HG02623 (cell line): ENCODE data around the gene PIAS2.
"Not testable (repeated sequence)": the region's sequence is repeated elsewhere in the genome, so short reads cannot be mapped to it uniquely, and the experiment has no call there.

ENCODE experiments used
- ATAC-seq: cut with Tn5 transposase; IDR thresholded peaks from one replicate; pipeline ENCODE4 v1.9.1; 2021; ENCODE audit warnings: moderate library complexity; ENCODE audit not compliant: unreplicated experiment

The PIAS2 gene

GRCh38 chr18:46842583-46842982, 74.7 kb downstream of the PIAS2 start:
- ATAC-seq, result no peak

GRCh38 chr18:46833899-46834298, 83.4 kb downstream of the PIAS2 start:
- ATAC-seq, result no peak

DNA sequence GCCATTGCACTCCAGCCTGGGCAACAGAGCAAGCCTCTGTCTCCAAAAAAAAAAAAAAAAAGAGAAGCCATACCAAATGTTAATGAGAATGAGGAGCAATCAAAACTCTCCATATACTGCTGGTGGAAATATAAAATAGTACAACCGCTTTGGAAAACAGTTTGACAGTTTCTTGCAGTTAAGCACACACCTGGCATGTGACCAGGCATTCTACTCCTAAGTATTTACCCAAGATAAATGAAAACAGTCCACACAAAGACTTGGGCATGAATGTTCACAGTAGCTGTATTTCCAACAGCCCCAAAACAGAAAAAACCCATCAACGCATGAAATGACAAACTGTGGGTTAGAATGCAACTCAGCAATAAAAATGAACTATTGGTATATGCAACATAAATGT, 84.5 kb downstream of the PIAS2 start:
- ATAC-seq, result no peak

DNA sequence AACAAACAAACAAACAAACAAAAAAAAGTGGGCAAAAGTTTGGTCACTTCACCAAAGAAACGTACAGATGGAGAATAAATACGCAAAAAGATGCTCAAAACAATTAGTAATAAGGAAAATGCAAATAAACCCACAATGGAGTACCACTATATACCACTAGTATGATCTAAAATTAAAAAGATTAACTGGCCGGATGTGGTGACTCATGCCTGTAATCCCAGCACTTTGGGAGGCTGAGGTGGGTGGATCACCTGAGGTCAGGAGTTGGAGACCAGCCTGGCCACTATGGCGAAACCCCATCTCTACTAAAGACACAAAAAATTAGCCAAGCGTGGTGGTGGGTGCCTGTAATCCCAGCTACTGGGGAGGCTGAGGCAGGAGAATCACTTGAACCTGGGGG, 84.9 kb downstream of the PIAS2 start:
- ATAC-seq, result not testable (repeated sequence)

DNA sequence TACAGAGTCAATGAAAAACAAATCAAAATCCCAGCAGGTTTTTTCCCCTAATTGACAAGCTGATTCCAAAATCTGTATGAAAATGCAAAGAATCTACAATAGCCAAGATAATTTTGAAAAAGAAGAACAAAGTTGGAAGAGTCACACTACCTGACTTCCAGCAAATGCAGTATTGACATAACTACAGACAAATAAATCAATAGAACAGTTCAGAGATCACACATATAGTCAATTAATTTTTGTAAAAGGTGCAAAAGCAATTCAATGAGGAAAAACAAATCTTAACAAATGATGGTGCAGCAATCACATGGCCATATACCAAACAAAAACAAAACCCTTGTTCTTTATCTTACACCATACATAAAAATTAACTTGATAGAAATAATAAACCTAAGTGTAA, 85.9 kb downstream of the PIAS2 start:
- ATAC-seq, result no peak

- no peak for ATAC-seq
Observed at GRCh38 chr18:46830633-46831032, 86.7 kb downstream of the PIAS2 start.

- no peak for ATAC-seq
Observed at GRCh38 chr18:46829947-46830346, 87.4 kb downstream of the PIAS2 start.

DNA sequence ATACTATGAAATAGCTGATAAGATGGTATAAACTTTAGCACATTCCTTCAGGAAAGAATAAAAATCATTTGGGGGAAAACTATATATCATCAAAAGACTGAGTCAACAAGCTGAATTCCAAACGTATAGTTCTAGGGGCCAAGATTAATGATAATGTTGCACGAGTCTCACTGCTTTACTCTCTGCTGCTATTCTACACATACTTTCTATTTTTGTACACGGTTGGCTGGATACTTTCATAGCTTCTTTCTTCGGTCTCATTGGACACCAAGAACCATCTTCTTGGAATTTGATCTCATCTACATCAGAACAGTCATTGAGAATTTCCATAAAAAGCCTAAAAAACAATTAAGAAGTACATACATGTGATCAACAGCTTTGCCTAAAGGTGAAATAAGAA, 87.8 kb downstream of the PIAS2 start:
- no peak for ATAC-seq

GRCh38 chr18:46821856-46822711, 95.2 kb downstream of the PIAS2 start:
- no peak for ATAC-seq

DNA sequence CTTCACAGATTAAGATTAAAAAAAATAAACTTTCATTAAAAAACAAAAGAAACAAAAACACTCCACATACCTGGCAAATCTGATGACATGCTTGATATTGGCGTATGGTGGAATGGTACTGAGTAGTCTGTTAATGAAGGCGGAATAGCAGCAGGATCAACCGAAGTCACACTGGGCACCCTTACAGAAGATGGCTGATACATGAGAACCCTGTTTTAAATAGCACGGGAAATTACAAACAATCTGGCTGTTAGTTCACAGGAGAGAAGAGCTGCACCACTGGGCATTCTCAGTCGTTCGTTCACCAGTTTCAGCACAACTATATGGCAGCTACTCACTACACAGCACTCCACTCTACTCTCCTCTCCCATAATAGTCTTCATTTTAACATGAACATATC, 96.4 kb downstream of the PIAS2 start:
- ATAC-seq, result no peak

DNA sequence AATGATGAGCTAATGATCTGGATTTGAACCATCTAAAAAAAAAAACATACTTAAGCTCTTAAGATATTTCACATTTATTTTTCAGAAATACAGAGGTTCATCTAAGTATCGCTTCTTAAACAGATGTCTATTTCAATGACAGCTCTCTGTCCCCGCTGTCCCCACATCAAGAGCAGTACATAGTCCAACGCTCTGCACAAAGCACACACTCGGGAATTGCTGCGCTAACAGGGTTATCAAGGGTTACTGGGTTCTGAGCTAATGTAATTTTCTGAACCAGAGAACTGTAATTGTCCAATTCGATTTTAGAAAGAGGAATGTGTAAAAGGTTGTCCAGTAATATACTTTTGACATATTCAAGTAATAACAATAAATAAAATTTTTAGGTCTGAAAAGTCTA, 101.6 kb downstream of the PIAS2 start:
- ATAC-seq, result no peak

DNA sequence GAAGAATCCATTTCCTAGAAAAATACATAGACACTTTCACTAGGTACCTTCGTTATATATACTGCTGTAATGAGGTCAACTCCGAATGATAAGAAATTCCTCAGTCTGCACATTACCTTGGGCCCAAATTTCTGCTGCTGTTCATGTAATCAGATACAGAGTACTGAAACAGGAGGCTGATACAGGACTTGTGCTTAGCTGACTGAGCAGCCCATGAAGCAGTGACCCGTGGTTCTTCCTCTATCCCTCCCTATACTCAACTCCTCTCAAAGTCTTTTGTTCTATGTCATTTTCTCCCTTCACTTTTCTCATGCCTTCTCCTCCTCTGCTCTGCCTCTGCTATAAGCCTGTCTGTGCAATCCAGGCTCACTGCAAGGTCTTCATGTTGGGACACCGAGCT, 102.9 kb downstream of the PIAS2 start:
- no peak for ATAC-seq

- ATAC-seq, result no peak
Observed at GRCh38 chr18:46812311-46812710, 105.0 kb downstream of the PIAS2 start.

DNA sequence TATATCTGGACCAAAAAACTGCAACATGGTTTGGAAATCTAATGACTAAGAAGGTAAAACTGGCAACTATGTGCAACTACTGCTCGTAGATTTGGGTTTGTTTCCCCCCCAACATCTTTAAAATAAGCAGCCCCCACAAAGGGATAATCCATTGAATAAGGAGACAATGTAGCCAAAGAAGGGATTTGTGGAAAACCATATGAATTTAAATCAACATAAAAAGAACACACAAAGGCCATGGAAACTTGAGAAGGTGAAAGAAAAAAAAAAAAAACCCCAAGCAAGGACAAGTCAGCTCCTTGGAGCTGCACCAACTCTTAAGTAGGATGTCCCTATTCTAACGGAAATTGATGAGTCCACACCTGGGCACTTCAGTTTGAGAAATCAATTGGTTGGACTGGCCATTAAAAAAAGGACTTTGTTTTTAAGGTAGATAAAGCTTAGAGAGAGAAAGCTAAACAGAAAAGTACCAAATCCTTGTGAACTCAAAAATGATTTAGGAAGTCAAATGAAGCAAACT, 106.8 kb downstream of the PIAS2 start:
- ATAC-seq, result no peak

DNA sequence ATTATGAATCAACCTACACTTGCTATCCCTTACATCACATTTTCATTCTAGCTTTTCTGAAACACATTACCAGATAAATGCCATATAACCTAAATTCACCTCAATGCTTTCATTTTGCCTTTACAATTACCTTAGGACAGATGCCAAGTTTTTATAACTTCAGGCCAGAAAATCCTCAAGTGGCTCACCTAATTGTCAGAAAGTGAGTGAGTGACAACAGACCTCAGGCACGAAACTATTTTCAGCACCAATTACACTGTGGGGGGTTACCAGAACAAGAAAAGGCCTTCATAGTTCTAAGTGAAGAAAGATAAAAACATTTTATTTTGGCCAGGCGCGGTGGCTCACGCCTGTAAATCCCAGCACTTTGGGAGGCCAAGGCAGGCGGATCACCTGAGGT, 108.2 kb downstream of the PIAS2 start:
- ATAC-seq, result no peak

DNA sequence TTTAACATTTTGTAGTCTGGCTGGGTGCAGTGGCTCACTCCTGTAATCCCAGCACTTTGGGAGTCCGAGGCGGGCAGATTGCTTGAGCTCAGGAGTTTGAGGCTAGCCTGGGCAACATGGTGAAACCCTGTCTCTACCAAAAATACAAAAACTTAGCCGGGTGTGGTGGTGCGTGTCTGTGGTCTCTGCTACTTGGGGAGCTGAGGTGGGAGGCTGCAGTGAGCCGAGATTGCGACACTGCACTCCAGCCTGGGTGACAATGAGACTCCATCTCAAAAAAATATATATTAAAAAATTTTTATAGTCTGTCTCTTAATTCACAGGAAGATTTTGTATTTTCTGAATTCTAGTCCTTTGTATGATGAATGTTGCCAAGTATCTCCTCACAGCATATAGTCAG, 121.4 kb downstream of the PIAS2 start:
- not testable (repeated sequence) for ATAC-seq

DNA sequence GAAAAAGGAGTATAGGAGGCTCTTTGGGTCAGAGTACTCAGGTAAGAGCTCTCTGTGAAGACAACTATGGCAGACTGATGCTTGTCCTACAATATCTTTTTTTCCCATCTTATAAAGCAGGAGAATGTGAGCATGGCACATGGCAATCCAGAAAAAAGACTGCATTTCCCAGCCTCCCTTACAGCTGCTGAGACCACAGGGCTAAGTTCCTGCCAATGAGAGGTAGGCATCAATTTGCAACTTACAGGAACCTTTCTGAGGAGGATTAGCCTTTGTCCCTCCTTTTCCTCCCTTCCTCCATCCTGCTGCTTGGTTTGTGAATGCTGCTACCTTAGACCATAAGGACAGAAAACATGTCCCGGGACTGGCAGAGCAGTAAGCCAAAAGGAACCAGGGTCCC, 122.7 kb downstream of the PIAS2 start:
- ATAC-seq, result no peak

- no peak for ATAC-seq
Observed at GRCh38 chr18:46793565-46793964, 123.7 kb downstream of the PIAS2 start.

DNA sequence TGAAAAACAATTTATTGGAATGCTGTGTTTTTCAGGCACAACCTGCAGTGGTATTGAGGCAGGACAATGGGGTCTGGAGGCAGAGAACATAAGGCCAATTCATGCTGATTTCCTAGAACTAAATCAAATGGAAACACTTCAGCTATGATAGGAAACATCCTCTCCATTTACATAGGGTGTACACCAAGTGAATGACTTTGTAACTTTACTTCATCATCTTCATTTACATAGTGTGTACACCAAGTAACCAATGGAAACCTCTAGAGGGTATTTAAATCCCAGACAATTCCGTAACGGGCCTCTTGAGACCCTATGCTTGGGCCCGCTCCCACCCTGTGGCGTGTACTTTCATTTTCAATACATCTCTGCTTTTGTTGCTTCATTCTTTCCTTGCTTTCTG, 128.2 kb downstream of the PIAS2 start:
- no peak for ATAC-seq

- no peak for ATAC-seq
Observed at GRCh38 chr18:46787674-46788073, 129.6 kb downstream of the PIAS2 start.

DNA sequence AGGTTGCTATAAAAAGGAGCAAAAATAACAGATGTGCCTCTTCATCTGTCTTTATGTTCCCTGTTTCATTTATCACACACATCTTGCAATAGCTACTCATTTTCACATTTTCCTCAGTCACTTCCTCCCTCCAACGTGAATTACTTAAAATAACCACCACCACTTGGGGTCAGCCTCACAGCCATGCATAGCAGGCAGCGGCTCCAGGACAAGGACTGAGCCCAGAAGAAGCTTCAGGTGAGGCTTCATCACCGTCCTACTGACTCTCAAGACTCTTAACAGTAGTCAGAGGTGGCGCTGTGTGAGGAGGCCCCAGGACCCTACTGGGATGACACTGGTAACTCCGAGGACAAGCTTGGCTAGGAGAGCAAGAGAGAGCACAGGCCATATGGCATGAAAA, 144.9 kb downstream of the PIAS2 start:
- no peak for ATAC-seq

- ATAC-seq, result no peak
Observed at GRCh38 chr18:46771141-46771540, 146.2 kb downstream of the PIAS2 start.

GRCh38 chr18:46770708-46771107, 146.6 kb downstream of the PIAS2 start:
- no peak for ATAC-seq
